Panc1 (cell line): ENCODE measurements around the gene FAM120B.

Source experiments
- TF ChIP-seq, protein P1 (sequence below): fragments of 450-650 bp; IDR thresholded peaks from 2 replicates; pipeline ENCODE4 v1.5.1; 2017; ENCODE audit warnings: mild to moderate bottlenecking
- TF ChIP-seq, protein P2 (sequence below), 2 experiments: IDR thresholded peaks; 2 replicates each; pipeline ENCODE4 v1.6.1; 2011 to 2012; ENCODE audit warnings: low read depth in 2 of 2, control low read depth in 1 of 2, low read length in 1 of 2, mild to moderate bottlenecking in 1 of 2, moderate library complexity in 1 of 2; ENCODE audit not compliant: insufficient read depth in 1 of 2

DNA sequence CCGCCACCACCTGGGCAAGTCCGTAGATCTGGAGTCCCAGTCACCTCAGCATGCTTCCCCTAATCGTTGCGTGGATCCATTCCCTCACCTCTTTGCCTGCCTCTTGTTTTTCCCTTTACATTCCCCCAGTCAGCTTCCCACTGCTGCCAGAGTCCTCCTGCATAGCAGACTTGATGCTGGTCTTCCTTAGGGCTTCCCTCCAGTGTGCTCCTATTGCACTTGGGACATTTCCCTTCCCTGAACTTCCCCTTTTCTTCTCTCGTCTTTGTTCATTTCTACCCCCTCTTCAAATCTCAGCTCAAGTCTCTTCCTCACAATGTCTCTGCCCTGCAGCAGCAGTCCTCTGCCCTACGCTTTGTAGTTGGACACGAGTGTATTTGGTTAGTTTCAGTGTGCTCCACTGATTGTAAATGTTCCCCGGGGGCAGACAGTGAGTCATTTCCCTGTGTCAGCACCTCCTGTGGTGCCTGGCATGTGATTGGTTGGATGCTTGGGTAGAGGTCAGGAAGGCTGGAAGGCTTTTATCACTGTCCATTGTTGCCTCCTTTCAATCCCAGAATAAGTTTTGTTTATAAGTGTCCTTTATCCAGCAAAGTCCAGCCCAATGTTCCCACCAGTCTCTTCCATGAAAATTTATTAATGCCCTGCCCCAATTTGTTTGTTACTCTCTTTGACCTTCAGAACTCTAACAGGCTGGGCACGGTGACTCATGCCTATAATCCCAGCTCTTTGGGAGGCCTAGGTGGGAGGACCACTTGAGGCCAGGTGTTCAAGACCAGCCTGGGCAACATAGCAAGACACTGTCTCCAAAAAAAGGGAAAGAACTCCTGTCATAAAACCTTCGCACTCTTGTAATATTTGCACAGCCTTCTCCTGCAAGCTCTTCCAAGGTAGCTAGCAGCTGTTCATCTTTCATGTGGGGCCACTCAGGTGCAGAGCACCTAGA, 38.3 kb downstream of the FAM120B start:
- TF ChIP-seq, protein P1, sequence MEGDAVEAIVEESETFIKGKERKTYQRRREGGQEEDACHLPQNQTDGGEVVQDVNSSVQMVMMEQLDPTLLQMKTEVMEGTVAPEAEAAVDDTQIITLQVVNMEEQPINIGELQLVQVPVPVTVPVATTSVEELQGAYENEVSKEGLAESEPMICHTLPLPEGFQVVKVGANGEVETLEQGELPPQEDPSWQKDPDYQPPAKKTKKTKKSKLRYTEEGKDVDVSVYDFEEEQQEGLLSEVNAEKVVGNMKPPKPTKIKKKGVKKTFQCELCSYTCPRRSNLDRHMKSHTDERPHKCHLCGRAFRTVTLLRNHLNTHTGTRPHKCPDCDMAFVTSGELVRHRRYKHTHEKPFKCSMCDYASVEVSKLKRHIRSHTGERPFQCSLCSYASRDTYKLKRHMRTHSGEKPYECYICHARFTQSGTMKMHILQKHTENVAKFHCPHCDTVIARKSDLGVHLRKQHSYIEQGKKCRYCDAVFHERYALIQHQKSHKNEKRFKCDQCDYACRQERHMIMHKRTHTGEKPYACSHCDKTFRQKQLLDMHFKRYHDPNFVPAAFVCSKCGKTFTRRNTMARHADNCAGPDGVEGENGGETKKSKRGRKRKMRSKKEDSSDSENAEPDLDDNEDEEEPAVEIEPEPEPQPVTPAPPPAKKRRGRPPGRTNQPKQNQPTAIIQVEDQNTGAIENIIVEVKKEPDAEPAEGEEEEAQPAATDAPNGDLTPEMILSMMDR, result no peak
- TF ChIP-seq, protein P2, sequence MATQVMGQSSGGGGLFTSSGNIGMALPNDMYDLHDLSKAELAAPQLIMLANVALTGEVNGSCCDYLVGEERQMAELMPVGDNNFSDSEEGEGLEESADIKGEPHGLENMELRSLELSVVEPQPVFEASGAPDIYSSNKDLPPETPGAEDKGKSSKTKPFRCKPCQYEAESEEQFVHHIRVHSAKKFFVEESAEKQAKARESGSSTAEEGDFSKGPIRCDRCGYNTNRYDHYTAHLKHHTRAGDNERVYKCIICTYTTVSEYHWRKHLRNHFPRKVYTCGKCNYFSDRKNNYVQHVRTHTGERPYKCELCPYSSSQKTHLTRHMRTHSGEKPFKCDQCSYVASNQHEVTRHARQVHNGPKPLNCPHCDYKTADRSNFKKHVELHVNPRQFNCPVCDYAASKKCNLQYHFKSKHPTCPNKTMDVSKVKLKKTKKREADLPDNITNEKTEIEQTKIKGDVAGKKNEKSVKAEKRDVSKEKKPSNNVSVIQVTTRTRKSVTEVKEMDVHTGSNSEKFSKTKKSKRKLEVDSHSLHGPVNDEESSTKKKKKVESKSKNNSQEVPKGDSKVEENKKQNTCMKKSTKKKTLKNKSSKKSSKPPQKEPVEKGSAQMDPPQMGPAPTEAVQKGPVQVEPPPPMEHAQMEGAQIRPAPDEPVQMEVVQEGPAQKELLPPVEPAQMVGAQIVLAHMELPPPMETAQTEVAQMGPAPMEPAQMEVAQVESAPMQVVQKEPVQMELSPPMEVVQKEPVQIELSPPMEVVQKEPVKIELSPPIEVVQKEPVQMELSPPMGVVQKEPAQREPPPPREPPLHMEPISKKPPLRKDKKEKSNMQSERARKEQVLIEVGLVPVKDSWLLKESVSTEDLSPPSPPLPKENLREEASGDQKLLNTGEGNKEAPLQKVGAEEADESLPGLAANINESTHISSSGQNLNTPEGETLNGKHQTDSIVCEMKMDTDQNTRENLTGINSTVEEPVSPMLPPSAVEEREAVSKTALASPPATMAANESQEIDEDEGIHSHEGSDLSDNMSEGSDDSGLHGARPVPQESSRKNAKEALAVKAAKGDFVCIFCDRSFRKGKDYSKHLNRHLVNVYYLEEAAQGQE (IDR thresholded peaks at IDR 0.05; ENCODE audit: insufficient read depth in 1 of 2, low read depth in 2 of 2, low read length in 1 of 2), result no peak
